GM10847 (cell line): Measurements from ENCODE around the gene MFAP1.

Source experiments
- POLR2A ChIP-seq: IDR thresholded peaks from 2 replicates; pipeline ENCODE4 v1.6.1; 2011; ENCODE audit not compliant: insufficient read length; ENCODE audit errors: extremely low read depth

MFAP1 gene

GRCh38 chr15:43824302-43825246, at the start of gene MFAP1:
MFAP1 (minus strand) TSS chr15:43824690; CDS start chr15:43824569, 121 bp downstream.
- peak; percentile 70 for TF ChIP-seq POLR2A

GRCh38 chr15:43873651-43874050, 49.2 kb upstream of the MFAP1 start:
- no peak for TF ChIP-seq POLR2A

GRCh38 chr15:43872416-43873020, 48.0 kb upstream of the MFAP1 start:
- no peak for TF ChIP-seq POLR2A

- TF ChIP-seq POLR2A = no peak
These were observed 47.3 kb upstream of the MFAP1 start for GRCh38 chr15:43871835-43872234.

GRCh38 chr15:43868406-43868805, 43.9 kb upstream of the MFAP1 start:
- no peak for TF ChIP-seq POLR2A

- no peak for TF ChIP-seq POLR2A
These were observed 42.6 kb upstream of the MFAP1 start for GRCh38 chr15:43867096-43867495.

GRCh38 chr15:43859546-43859945, 35.1 kb upstream of the MFAP1 start:
- no peak for TF ChIP-seq POLR2A

- TF ChIP-seq POLR2A = no peak
These were observed 30.3 kb upstream of the MFAP1 start for GRCh38 chr15:43854801-43855200.

GRCh38 chr15:43852607-43853006, 28.1 kb upstream of the MFAP1 start:
- no peak for TF ChIP-seq POLR2A

GRCh38 chr15:43851251-43851650, 26.8 kb upstream of the MFAP1 start:
- no peak for TF ChIP-seq POLR2A

GRCh38 chr15:43845421-43845820, 20.9 kb upstream of the MFAP1 start:
- TF ChIP-seq POLR2A = no peak

- no peak for TF ChIP-seq POLR2A
These were observed 3.7 kb upstream of the MFAP1 start for GRCh38 chr15:43828061-43828657.

GRCh38 chr15:43826508-43827341, 2.2 kb upstream of the MFAP1 start, which contains the start of gene WDR76:
WDR76 (plus strand) TSS chr15:43827002; CDS start chr15:43827033, 31 bp downstream.
- TF ChIP-seq POLR2A = peak; percentile 24

- no peak for TF ChIP-seq POLR2A
These were observed 1.6 kb upstream of the MFAP1 start for GRCh38 chr15:43826029-43826507.

- no peak for TF ChIP-seq POLR2A
These were observed 3.0 kb downstream of the MFAP1 start for GRCh38 chr15:43821505-43821904.
